ENCODE data around the gene STAB1.

GRCh38 chr3:52521488-52521824 lies 26.3 kb downstream of the STAB1 start:
- TF ChIP-seq CTCF (IDR thresholded peaks at IDR 0.05) = no peak
- no peak for TF ChIP-seq POLR2A (IDR thresholded peaks at IDR 0.05)
- TF ChIP-seq EP300 (IDR thresholded peaks at IDR 0.05) = no peak
- TF ChIP-seq POLR2AphosphoS5 (IDR thresholded peaks at IDR 0.05) = no peak
